GM19240 (cell line): ENCODE data around the gene FMO4.
"Not testable (repeated sequence)": the region's sequence is repeated elsewhere in the genome, so short reads cannot be mapped to it uniquely, and the experiment has no call there.

Source experiments
- DNase-seq: peaks from one replicate; pipeline ENCODE4 v3.0.0; 2011; ENCODE audit warnings: low spot score; ENCODE audit not compliant: insufficient read length

Gene FMO4

DNA sequence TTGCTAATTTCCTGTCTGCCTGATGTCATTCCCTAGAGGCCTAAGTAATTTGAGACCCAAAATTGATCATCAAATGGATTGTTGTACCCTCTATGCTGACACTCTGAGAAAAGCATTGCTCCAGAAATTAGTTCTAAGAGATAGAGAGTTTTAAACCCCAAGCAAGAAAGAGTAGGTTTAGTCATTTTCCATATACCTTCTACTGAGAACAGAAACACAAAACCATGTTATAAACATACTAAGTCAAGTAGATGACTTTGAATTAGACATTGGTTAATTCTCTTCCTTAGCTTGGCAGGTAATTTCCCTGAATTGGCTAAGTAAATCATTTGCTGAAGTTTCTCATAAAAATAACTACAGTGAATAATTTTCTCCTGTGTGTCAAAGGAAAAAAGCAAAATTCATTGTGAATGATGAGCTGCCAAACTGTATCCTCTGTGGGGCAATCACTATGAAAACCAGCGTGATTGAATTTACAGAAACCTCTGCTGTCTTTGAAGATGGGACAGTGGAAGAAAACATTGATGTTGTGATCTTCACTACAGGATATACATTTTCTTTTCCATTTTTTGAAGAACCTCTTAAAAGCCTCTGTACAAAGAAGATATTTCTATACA lies 20.1 kb downstream of the FMO4 start:
- no peak for DNase-seq

DNA sequence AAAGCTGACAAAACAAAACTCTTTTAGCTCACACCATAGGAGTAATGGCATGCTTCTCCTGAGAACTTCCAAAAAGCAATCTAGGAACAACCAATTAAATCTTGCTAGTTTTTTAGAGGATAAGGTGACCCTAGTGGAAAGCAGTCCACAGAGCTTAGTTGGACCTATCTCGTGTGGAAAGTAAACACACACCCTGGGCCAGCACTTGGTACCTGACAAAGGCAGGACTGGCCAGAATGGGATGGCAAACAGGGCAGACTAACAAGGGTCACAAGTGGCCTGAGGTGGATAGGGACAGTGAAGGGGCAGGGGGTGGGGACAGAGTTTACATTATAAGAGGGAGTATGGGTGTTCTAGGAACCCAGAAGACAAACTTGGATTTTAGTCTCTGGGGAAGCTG lies 22.0 kb downstream of the FMO4 start:
- DNase-seq: no peak

DNA sequence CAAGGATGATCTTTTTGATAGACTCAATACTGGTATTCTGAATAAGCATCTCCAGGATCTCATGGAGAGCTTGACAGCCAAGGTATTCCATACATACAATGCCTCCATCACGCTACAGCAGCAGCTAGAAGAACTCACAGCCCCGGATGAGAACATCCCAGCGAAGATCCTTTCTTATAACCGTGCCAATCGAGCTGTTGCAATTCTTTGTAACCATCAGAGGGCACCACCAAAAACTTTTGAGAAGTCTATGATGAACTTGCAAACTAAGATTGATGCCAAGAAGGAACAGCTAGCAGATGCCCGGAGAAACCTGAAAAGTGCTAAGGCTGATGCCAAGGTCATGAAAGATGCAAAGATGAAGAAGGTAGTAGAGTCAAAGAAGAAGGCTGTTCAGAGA lies 25.4 kb downstream of the FMO4 start:
- DNase-seq: not testable (repeated sequence)

DNA sequence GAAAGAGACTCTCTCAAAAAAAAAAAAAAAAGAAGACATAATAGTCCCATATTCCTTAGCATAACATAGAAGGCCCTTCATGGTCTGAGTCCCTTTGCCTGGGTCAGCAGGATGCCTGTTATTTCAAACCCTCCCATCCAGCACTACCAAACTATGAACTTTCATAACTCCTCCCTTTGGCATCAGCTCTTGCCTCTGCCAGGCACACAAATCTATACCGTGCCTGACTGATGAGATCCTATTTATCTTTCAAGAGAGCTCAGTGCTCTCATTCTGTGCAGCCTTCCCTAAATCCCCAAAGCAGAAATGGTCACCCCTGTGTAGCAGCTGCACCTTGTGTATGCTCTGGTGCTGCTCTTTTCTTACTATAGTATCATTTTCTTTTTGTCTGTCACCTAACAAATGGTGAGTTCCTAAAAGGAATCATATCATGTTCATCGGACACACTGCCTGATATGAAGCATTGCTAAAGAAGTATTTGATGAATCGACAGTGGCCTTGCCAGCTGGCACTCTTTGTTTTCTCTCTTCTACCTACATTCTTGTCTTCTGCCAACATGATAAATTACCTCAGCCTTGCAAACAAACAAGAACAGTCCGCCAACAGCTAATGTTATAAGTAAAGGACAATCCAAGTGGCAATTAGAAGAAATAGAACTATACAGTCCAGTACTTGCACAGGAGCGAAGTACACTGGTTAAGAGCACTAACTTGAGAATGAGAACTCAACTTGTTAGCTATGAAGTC lies 29.9 kb downstream of the FMO4 start:
- DNase-seq: no peak

DNA sequence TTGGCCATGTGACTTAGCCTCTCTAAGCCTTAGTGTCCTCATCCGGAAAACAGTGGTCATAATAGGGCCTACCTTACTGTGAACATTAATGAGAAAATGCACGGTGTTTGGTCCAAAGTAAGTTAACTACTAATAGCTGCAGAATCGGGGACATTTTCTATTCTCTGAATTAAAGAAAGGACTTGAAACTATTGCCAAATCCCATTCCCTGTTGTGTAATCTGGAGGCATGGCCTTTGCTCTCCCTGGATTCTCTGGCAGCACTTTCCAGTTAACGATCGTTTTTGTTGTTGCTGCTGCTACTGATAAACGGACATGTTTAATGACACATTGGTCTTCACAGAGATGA lies 30.5 kb downstream of the FMO4 start:
- no peak for DNase-seq

DNA sequence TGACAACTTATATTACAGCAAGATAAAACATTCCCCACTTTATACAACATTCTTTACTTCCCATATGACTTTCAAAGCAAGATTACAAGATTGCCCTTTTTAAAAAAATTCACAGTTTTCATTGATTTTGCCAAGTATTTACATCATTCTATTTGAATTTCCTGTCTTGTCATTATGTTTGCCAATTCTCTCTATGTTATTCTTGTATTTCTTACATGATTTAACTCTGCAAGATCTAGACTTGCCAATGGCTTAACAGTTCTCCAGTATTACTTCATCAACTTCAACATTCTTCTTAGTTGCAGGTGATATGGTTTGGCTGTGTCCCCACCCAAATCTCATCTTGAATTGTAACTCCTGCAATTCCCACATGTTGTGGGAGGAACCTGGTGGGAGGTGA lies 31.6 kb downstream of the FMO4 start:
- DNase-seq: no peak

DNA sequence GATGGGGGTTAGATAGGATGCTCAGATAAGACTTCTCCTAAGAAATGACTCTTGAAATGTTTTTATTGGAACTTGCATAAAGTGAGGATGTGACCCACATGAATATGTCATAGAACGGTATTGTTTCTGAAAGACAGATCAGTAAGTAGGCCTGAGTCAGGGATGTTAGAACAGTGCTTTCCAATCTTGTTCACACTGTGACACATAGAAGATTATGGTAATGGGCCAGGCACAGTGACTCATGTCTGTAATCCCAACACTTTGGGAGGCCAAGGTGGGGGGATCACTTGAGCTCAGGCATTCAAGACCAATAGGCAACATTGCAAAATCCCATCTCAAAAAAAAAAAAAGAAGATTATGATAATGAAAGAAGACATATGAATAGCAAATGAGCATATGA lies 32.9 kb downstream of the FMO4 start:
- no peak for DNase-seq

DNA sequence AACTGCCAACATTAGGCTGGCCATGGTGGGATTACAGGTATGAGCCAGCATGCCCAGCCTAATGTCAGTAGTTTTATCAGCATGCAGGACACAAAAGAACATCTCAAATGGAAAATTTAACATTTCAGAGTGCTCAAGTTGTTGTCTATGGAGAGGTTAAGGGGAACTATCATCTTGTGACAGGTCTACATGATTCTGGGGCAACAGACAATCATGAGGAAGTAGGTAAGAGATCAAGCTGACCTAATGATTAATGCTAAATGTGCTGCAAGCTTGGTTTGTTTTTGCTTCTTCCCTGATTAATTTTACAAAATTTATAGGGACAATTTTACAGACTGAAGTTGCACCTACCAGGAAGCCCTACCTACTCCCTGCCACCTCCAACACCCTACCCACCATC lies 36.6 kb downstream of the FMO4 start:
- DNase-seq: no peak

DNA sequence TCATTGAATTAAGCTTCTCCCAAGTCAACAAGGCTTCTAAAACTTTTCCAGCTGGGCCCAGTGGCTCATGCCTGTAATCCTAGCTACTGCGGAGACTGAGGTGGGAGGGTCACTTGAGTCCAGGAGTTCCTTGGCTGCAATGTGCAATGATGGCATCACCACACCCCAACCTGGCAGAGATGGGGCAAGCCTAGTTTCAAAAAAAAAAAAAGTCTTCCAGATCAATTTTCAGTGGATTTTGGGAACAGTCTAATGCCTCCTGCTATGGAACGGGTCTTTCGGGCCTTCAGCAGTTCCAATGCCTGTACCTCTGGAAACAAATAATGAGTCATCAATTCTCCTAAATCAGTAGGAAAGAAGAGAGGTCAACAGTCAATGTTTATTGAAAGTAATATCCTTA lies 38.0 kb downstream of the FMO4 start:
- DNase-seq: no peak

DNA sequence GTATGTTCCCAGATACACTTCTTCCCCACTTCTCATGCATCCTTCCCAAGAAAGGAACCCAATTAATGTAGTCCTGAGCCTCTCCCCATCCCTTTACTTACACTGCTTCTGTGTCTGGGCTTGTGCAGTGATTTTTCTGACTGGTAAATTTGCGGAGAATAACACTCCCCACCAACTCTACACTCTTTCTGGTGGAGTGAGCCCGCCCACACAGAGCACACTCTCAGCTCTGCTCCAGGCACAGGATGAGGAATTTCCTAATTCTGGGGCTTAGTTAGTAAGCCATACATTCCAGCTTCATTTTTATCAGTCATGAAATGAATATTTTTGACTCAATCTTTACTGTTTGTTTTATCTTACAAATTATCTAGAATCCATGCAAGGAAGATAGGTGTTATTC lies 38.6 kb downstream of the FMO4 start:
- no peak for DNase-seq

DNA sequence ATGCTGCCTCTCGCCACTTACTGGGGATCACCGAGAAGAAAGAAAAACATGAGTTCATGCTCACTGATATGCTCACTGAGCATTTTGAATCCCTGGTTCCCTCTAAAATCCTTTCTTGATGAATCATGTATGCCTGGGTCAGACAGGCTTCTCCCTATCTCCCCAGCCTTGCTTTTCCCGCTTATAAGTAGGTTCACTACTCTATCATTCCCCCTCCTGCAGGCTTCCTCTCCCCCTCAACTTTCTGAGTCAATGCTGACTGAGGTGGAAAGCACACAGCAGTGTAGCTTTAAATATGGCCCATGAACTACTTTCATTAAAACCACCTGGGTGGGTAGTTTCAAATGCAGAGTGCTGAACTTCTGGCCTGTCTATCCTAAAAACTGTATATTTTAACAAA lies 41.7 kb downstream of the FMO4 start:
- no peak for DNase-seq

DNA sequence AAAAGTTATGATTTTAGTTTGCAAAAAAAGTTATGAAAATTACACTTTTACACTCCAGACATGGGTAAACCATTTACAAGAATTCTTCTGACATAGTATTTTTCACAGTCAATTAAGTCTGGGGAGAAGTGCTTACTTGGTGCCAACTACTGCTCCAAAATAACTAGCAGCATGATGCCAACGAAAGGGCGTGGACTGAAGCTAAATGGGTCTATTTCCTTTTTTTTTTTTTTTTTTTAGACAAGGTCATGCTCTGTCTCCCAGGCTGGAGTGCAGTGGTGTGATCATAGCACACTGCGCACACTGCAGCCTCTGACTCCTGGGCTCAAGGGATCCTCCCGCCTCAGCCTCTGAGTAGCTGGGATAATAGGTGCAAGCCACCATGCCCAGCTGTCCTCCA lies 43.2 kb downstream of the FMO4 start:
- no peak for DNase-seq

DNA sequence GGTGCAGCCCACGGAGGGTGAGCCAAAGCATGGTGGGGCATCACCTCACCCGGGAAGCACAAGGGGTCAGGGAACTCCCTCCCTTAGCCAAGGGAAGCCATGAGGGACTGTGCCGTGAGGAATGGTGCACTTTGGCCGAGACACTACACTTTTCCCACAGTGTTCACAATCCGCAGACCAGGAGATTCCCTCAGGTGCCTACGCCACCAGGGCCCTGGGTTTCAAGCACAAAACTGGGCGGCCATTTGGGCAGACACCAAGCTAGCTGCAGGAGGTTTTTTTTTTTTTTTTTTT lies 45.3 kb downstream of the FMO4 start:
- DNase-seq: not testable (repeated sequence)

DNA sequence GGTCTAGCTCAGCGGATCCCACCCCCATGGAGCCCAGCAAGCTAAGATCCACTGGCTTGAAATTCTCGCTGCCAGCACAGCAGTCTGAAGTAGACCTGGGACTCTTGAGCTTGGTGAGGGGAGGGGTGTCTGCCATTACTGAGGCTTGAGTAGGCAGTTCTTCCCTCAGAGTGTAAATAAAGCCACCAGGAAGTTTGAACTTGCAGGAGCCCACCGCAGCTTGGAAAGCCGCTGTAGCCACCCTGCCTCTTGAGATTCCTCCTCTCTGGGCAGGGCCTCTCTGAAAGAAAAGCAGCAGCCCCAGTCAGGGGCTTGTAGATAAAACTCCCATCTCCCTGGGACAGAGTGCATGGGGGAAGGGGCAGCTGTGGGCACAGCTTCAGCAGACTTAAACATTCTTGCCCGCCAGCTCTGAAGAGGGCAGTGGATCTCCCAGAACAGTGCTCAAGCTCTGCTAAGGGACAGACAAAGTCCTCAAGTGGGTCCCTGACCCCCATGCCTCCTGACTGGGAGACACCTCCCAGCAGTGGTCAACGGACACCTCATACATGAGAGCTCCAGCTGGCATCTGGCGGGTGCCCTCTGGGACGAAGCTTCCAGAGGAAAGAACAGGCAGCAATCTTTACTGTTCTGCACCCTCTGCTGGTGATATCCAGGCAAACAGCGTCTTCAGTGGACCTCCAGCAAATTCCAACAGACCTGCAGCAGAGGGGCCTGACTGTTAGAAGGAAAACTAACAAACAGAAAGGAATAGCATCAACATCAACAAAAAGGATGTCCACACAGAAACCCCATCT lies 45.9 kb downstream of the FMO4 start:
- DNase-seq: not testable (repeated sequence)

DNA sequence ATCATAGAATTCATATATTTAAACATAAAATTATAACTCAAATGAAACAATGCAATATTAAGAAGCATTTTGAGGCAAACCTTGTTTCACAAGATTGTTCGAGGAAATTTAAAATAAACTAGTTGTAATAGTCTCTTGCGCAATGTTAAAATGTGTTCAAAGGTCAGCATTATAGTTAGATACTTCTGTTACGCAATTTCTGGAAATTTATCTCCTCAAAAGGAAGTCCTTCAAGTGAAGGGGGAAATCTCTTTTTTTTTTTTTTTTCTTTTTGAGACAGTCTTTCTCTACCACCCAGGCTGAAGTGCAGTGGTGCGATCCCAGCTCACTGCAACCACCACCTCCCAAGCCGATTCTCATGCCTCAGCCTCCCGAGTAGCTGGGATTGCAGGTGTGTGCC lies 52.1 kb downstream of the FMO4 start:
- DNase-seq: no peak

DNA sequence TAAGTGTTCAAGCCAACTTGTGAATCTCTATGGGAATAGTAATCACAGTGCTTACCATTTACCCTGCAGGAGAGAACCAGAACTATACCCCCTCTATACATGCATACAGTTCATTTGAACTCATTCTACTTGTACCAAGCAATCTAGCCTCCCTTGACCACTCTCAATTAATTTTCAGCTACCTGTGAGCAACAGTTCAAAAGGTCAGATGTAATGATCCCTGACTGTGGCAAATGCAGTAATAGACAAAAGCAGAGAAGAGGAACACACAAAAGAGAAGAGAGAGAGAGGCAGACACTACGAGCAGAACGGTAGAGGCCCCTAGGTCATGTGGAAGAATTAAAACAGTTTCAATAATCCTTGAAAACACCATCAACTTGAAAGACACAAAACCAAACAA lies 52.8 kb downstream of the FMO4 start:
- no peak for DNase-seq

DNA sequence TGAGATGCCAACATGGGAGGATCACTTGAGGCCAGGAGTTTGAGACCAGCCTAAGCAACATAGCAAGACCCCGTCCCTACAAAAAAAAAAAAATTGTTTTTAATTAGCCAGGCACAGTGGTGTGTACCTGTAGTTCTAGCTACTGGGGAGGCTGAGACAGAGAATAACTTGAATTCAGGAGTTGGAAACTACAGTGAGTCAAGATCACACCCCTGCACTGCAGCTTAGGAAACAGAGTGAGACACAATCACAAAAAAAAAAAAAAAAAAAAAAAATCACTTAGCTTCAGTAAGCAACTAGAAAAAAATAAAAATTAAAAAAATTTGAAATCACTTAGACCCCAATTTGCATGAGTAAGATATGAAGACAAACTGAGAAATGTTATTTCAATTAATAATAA lies 53.5 kb downstream of the FMO4 start:
- DNase-seq: no peak

DNA sequence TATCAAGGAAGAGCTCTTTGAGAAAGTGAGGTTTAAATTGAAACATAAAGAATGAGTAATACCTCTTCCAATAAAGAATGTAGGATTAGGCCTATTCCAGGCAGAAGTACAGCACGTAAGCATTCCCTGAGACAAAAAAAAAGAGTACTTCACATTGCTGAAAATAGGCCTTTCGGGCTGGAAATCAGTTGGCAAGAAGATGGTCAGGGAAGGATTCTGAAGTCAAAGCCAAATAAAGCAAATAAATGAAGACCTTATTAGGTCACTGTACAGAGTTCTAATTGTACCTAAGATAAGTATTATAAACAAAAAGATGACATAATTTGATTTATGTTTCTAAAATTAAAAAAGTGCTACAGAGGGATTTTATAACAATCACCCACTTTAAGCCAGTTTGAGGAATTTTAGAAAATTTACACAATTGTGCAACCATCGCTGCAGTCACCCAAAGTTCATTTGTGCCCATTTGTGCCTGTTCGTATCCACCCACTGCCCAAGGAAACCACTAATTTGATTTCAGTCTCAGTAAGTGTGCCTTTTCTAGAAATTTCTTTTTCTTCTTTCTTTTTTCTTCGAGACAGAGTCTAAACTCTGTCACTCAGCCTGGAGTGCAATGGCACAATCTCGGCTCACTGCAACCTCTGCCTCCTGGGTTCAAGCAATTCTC lies 58.6 kb downstream of the FMO4 start:
- DNase-seq: no peak

DNA sequence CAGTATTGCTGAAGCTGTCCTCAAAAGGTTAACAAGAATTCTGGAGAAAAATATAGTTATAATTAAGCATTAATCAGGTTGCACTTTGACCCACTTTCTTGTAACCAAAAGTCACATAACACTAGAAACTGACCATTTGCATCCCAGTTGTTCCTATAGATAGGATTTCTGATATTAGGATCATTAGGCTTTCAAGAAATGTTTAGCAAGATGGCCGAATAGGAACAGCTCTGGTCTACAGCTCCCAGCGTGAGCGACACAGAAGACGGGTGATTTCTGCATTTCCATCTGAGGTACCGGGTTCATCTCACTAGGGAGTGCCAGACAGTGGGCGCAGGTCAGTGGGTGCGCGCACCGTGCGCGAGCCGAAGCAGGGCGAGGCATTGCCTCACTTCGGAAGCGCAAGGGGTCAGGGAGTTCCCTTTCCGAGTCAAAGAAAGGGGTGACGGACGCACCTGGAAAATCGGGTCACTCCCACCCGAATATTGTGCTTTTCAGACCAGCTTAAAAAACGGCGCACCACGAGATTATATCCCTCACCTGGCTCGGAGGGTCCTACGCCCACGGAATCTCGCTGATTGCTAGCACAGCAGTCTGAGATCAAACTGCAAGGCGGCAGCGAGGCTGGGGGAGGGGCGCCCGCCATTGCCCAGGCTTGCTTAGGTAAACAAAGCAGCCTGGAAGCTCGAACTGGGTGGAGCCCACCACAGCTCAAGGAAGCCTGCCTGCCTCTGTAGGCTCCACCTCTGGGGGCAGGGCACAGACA lies 59.6 kb downstream of the FMO4 start:
- not testable (repeated sequence) for DNase-seq

DNA sequence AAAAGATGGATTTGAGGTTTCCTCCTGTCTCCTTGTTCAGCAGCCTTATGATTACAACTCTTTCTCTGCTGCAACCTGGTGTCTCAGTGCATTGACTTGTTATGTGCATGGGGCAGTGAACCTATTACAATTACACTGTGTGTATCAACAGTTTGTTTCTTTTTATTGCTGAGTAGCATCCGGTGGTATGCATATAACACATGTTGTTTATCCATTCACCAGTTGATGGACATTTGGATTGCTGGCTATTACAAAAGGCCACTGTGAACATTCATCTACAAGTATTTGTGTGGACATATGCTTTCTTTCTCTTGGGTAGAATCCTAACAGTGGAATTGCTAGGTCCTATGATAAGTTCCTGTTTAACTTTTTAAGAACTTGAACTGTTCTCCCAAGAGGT lies 65.9 kb downstream of the FMO4 start:
- no peak for DNase-seq

DNA sequence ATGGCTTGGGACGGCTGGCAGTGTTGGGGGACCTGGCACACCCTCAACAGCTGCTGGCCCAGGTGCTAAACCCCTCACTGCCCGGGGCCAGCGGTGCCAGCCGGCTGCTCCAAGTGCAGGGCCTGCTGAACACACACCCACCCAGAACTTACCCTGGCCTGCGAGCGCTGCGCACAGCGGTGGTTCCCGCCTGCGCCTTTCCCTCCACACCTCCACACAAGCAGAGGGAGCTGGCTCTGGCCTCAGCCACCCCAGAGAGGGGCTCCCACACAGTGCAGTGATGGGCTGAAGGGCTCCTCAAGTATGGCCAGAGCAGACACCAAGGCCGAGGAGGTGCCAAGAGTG lies 67.9 kb downstream of the FMO4 start:
- DNase-seq: no peak

DNA sequence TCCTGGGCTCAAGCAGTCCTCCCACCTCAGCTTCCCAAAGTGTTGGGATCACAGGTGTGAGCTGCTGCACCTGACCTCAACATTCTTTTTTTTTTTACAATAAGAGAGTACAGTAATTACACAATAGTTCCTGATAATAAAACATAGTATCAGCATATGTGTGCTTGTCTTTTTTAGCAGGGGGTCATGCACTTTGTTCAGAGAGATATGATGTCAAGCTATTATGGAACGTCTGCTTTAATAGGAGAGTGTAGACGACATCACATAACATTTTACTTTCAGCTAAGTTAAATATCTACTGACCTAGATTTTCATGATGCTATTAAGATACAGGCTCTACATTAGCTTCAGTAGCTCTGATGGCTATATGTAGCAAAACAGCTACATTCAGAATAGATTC lies 70.5 kb downstream of the FMO4 start:
- no peak for DNase-seq
